K562 (cell line): ENCODE measurements around the gene INHBE.

ENCODE experiments used
- CEBPB ChIP-seq: fragments of 450-650 bp; IDR thresholded peaks from 2 replicates; pipeline ENCODE4 v1.6.1; 2016; ENCODE audit warnings: missing genetic modification characterization, missing compliant biosample characterization
- CHD2 ChIP-seq: IDR thresholded peaks from 2 replicates; pipeline ENCODE4 v1.6.1; 2011; ENCODE audit warnings: low read depth, low read length
- EP300 ChIP-seq: IDR thresholded peaks from 2 replicates; pipeline ENCODE4 v1.6.1; 2012; ENCODE audit warnings: low read length, improper control_type of control experiment
- FOXM1 ChIP-seq, 2 experiments: fragments of 450-650 bp in 1 of 2; sonication (generic) in 1 of 2; formaldehyde crosslinking in 1 of 2; IDR thresholded peaks; 2 replicates each; pipeline versions ENCODE4 v1.6.1 to v1.9.0; 2017 to 2022; ENCODE audit warnings: low read depth in 2 of 2, mild to moderate bottlenecking in 2 of 2, missing genetic modification reagents in 1 of 2, moderate library complexity in 1 of 2
- HDAC1 ChIP-seq, 2 experiments: fragments of 450-650 bp; IDR thresholded peaks; 2 replicates each; pipeline ENCODE4 v1.6.1; 2016 to 2017; ENCODE audit warnings: inconsistent platforms in 1 of 2, mild to moderate bottlenecking in 1 of 2, moderate library complexity in 1 of 2
- LEF1 ChIP-seq: fragments of 450-650 bp; IDR thresholded peaks from 2 replicates; pipeline ENCODE4 v1.6.1; 2016; ENCODE audit warnings: mild to moderate bottlenecking
- USF1 ChIP-seq: sonication (generic); formaldehyde crosslinking; IDR thresholded peaks from 2 replicates; pipeline ENCODE4 v1.9.0; 2022; ENCODE audit warnings: mild to moderate bottlenecking, missing genetic modification reagents
- ZBTB34 ChIP-seq: fragments of 250-450 bp; sonication (Bioruptor Pico); IDR thresholded peaks from 2 replicates; pipeline ENCODE4 v1.8.0; 2021; ENCODE audit warnings: mild to moderate bottlenecking, moderate library complexity
- TF ChIP-seq, protein P1 (sequence below), 3 experiments: IDR thresholded peaks in 2 of 3; conservative IDR thresholded peaks in 1 of 3; 2 replicates each; pipeline ENCODE4 v1.5.1; 2011 to 2012; ENCODE audit warnings: low read length in 3 of 3, mild to moderate bottlenecking in 3 of 3, control low read depth in 2 of 3, improper control_type of control experiment in 1 of 3, inconsistent platforms in 1 of 3, low read depth in 1 of 3, mixed read lengths in 1 of 3, moderate library complexity in 1 of 3; ENCODE audit not compliant: insufficient read depth in 2 of 3

DNA sequence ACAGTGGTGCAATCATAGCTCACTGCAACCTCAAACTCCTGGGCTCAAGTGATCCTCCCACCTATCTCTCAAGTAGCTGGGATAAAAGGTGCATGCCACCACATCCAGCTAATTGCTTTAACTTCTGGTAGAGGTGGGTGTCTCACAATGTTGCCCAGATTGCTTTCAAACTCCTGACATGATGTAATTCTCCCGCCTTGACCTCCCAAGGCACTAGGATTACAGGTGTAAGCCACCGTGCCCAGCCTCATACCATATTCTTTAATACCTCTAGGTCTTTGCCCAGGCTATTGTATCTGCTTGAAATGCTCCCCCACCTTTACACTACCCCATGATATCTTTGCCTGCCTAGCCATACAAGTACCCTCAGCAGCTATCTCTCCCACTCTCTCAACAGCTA, 35.6 kb upstream of the INHBE start:
- no peak for TF ChIP-seq ZBTB34
- no peak for TF ChIP-seq CEBPB (tag)
- TF ChIP-seq, protein P1, sequence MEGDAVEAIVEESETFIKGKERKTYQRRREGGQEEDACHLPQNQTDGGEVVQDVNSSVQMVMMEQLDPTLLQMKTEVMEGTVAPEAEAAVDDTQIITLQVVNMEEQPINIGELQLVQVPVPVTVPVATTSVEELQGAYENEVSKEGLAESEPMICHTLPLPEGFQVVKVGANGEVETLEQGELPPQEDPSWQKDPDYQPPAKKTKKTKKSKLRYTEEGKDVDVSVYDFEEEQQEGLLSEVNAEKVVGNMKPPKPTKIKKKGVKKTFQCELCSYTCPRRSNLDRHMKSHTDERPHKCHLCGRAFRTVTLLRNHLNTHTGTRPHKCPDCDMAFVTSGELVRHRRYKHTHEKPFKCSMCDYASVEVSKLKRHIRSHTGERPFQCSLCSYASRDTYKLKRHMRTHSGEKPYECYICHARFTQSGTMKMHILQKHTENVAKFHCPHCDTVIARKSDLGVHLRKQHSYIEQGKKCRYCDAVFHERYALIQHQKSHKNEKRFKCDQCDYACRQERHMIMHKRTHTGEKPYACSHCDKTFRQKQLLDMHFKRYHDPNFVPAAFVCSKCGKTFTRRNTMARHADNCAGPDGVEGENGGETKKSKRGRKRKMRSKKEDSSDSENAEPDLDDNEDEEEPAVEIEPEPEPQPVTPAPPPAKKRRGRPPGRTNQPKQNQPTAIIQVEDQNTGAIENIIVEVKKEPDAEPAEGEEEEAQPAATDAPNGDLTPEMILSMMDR (IDR thresholded peaks at IDR 0.05 in 2 of 3, conservative IDR thresholded peaks at IDR 0.05 in 1 of 3; ENCODE audit: insufficient read depth in 2 of 3, low read depth in 1 of 3, low read length in 3 of 3): no peak
- no peak for TF ChIP-seq HDAC1 (IDR thresholded peaks at IDR 0.05)
- TF ChIP-seq USF1 (CRISPR knock-in tag): no peak
- no peak for TF ChIP-seq FOXM1 (IDR thresholded peaks at IDR 0.05; ENCODE audit: low read depth)
- TF ChIP-seq FOXM1 (CRISPR knock-in tag; IDR thresholded peaks at IDR 0.05; ENCODE audit: low read depth): no peak
- no peak for TF ChIP-seq EP300
- TF ChIP-seq LEF1: no peak
- TF ChIP-seq CHD2: no peak
